Renal cortical epithelial cell (primary cell): Measurements from ENCODE around the gene C20orf141. TPM values are rescaled to one million over a fixed set of nuclear protein-coding genes. Genes with fewer than 3 reads are reported as not detected.
"Not testable (repeated sequence)": the region's sequence is repeated elsewhere in the genome, so short reads cannot be mapped to it uniquely, and the experiment has no call there.

Experiments
- DNase-seq: peaks from one replicate; pipeline ENCODE4 v3.0.0-alpha.2; 2011; ENCODE audit warnings: low read depth
- total RNA-seq: library from RNA; depleted of rRNA; stranded (reverse); fragments of >200 nt; gene quantifications from 2 replicates; pipeline ENCODE4 v1.2.3, GENCODE V29; 2014

Gene C20orf141
- total RNA-seq, 1 donor from 2014 or later = not detected

DNA sequence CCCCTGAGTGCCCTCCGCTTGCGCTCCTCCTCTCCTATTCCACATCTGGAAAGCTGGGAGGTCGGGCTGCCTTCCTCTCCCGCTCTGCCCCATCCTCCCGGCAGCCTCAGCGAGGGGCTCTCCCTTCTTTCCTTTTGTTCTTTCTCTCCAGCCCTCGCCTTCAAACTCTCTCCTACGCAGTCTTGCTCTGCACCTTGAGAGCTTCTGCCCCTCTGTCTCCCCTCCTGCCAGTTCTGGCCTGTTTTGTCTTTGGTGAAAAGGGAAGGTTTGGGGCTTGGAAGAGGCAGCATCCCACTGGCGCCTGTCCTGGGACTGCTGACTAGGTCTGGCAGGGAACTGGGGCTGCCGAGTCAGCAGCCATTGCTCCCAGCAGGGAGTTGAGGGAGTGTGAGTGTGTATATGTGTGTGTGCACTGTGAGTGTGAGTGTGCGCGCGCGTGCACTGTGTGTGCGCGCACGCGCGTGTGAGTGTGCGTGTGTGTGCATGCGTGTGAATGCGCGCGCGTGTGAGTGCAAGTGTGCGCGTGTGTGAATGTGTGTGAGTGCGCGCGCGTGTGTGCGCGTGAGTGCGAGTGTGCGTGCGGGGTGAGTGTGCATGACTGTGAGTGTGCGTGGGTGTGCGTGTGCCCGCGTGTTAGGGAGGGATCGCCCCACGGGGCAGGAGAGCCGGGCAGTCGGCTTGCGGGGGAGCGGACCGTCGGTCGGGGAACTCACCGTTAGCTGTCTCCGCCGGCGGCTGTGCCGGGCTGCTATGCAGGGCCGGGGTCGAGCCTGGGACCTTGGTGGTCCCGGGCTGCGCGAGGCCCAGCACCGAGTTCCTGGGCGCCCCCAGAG is 14.9 kb upstream of the C20orf141 start:
- no peak for DNase-seq

GRCh38 chr20:2800521-2801285 is 14.1 kb upstream of the C20orf141 start, which contains the start of gene CPXM1:
Gene CPXM1 (minus strand): TSS chr20:2800627. CDS start chr20:2800572, 55 bp downstream.
- peak; percentile 16 for DNase-seq

- DNase-seq = no peak
Measured at GRCh38 chr20:2801286-2801728, 13.5 kb upstream of the C20orf141 start.

- DNase-seq = no peak
Measured at GRCh38 chr20:2804041-2804828, 10.6 kb upstream of the C20orf141 start.

- no peak for DNase-seq
Measured at GRCh38 chr20:2804852-2805688, 9.7 kb upstream of the C20orf141 start.

DNA sequence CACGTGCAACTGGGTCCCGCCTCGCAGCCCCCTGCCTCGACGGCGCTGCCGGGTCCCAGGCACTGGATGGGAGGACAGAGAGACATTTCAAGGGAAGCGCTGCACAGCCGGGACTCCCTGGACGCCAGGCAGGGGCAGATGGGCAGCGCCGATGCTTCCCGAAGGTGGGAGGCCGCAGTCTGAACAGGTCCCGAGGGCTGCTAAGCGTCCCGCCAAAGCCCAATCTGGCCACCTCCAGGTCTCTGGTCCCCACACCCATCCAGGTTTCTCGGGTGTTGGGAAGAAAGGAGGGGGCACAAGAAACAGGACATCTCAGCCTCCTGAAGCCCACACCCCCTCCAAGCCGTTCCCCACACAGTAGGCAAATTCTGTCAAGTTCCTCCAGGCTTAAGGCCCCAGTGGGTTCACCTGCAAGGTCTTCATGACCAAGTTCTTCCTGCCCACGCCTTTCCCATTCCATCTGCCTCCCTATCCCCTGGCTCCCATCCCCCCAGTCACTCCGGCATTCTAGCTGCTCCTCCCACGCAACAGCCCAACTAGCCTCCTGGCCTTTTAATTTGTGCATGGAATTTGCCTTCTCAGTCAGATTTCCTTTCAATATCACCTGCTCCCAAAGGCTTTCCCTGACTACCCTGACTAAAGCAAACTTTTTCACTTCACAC is 9.0 kb upstream of the C20orf141 start:
- DNase-seq = peak; percentile 86

DNA sequence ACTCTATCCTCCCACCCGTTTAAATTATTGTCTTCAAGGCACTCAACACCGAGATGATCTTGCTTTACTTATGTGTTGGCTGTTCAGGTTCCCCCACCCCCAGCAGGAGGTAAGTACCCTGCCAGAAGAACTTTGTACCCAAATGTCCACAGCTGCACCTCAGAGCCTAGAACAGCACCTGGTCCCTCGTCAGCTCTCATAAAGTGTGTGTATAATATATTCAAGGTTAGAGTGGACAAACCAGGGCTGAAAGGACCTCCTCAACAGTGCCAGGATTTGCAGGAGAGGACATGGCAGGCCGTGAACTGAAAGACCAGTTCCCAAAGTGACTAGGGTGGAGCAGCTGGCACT is 8.5 kb upstream of the C20orf141 start:
- DNase-seq = no peak

DNA sequence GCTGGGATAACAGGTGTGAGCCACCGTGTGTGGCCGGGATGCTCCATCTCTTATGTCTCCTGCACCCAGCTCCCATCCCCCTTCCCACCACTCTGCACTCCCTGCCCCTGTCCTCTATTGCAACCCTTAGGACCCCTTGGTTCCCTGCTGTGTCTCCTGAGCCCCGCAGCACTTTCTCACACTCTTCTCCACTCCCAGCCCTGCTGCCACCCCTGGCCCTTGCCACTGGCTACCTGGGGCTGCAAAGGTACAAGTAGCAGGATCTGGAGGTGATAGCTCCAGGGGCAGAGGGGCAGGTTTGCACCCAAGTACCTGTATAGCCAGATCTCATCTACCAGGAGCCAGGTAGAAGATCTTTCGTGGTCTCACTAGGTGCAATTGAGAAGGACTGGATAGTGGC is 7.8 kb upstream of the C20orf141 start:
- no peak for DNase-seq

DNA sequence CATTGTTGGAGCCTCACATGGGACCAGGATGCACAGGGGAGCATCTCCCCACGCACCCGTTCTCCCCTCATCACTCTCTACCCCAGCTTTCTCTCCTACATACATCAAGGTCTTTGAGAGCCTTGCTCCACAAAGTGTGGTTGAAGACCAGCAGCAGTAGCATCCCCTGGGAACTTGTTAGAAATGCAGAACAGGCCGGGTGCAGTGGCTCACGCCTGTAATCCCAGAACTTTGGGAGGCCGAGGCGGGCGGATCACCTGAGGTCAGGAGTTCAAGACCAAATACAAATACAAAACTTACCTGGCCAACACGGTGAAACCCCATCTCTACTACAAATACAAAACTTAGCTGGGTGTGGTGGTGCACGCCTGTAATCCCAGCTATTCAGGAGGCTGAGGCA is 6.9 kb upstream of the C20orf141 start:
- not testable (repeated sequence) for DNase-seq

DNA sequence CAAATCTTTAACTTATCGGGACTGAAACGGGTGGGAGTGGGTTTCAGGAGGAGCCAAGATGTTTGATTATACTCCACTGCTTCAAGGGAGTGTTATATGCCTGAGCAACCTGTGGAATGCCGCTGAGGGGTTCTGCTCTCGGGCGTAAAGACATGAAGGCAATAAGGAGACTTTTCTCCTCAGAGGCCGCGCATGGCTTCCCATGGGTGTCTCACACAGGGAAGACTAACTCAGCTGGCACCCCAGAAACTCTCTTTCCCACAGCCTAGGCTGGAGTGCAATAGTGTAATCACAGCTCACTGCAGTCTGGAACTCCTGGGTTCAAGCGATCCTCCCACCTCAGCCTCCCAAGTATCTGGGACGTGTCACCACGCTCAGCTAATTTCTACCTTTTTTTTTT is 5.1 kb upstream of the C20orf141 start:
- DNase-seq = peak; percentile 53

- no peak for DNase-seq
Measured at GRCh38 chr20:2812189-2812588, 2.6 kb upstream of the C20orf141 start.

DNA sequence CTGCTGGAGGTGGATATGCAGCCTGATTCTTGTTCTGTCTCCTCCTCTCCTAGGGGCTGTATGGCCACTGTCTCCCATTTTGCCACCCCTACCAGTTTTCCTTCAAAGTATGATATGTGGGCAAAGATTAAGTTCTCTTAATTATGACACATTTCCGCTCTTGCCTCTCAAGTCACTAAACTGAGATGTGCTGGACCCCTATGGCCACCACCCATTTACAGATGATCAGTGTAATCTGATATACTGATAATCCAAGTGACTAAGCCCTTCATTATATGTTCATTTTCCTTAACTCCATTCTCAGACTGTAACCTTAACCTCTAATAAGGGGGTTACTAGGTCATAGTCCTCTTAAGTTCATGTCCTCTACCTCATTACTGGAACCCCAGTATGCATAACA is 711 bp upstream of the C20orf141 start:
- no peak for DNase-seq

DNA sequence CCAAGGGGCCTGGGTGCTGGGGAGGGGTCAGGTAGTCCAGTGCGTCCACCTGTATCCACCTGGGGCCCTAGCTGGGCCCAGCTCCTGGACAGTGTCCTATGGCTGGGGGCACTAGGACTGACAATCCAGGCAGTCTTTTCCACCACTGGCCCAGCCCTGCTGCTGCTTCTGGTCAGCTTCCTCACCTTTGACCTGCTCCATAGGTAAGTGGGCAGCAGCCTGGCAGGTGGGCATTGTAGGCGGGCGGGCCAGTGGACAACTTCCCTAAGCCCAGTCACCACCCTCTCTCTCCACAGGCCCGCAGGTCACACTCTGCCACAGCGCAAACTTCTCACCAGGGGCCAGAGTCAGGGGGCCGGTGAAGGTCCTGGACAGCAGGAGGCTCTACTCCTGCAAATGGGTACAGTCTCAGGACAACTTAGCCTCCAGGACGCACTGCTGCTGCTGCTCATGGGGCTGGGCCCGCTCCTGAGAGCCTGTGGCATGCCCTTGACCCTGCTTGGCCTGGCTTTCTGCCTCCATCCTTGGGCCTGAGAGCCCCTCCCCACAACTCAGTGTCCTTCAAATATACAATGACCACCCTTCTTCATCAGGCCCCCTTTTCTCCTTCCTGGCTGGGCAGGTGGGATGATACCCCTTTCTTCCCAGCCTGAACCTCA is 584 bp downstream of the C20orf141 start:
- DNase-seq = no peak

GRCh38 chr20:2816030-2816582 is 1.3 kb downstream of the C20orf141 start, which contains the start of gene TMEM239:
Gene TMEM239 (plus strand): TSS chr20:2816364. CDS start chr20:2816555, 191 bp downstream.
- no peak for DNase-seq

- no peak for DNase-seq
Measured at GRCh38 chr20:2816583-2817340, 2.0 kb downstream of the C20orf141 start.

DNA sequence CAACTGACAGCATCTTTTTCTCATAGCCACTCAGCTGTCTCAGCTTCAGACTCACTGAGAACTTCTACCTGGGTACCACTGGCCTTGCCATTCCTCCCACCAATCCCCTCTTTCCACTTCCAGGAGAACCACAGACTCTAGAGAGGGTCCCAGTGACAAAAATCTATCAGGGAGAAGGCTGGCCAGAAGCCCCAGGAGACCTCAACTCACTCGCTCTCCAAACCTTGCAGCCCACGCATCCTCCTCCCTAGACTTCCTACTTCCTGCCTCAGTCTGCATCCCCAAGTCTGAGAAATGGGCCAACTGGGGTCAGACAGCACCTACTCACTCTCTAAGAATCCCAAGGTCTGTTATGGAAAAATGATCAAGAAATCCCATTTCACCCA is 2.5 kb downstream of the C20orf141 start:
- DNase-seq = no peak

DNA sequence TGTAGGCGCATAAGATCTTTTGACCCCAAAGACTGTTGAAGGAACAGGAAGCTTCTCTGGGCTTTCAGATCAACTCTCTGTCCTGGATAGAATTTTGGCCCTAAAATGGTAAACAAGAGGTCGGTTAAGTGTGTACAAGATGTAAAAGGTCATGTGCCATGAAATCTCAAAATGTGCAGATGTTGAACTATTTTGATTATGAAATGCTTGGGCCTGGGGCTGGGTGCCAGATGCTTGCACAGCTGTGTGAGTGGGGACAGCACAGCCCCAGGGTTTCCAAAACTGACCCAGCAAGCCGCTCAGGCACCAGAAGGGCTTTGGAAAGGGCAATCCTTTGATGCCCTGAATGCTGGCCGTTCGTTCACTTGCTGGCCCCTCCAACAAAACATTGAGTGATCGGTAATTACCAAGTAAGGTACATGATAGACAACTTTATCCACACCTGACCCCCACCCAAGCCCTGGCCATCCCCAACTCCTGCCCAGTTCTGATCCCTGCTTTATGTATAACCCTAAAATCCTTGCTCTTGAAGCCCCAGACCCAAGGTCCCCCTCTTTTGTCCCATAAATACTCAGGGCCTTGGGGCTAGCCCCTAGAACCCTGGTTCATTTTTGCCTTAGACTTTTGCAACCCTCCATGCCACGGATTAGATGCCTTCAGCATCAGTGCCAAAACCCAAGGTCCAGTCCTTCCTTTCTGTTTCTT is 3.3 kb downstream of the C20orf141 start:
- DNase-seq = no peak
